Mucosa of stomach (tissue), 1 donor: ENCODE data around the gene NUDT6.

Source experiments
- H3K27me3 ChIP-seq: one replicate; pipeline ENCODE4 v1.7.0; 2013; ENCODE audit warnings: mild to moderate bottlenecking, low read length; ENCODE audit not compliant: control insufficient read depth, insufficient read depth
- H3K36me3 ChIP-seq: one replicate; pipeline ENCODE4 v1.7.0; 2013; ENCODE audit warnings: low read length; ENCODE audit not compliant: control insufficient read depth, insufficient read depth
- H3K4me1 ChIP-seq: one replicate; pipeline ENCODE4 v1.7.0; 2013; ENCODE audit warnings: mild to moderate bottlenecking, low read length; ENCODE audit not compliant: control insufficient read depth, insufficient read depth
- H3K4me3 ChIP-seq: one replicate; pipeline ENCODE4 v1.7.0; 2013; ENCODE audit warnings: low read length
- H3K9ac ChIP-seq: one replicate; pipeline ENCODE4 v1.7.0; 2013; ENCODE audit warnings: mild to moderate bottlenecking, low read length, moderate library complexity
- H3K9me3 ChIP-seq: one replicate; pipeline ENCODE4 v1.7.0; 2013; ENCODE audit warnings: mild to moderate bottlenecking, low read length, moderate library complexity; ENCODE audit not compliant: control insufficient read depth
- donor health status: Pancreatic carcinoma.

NUDT6 gene

GRCh38 chr4:122921971-122922876, at the start of gene NUDT6:
Gene NUDT6, minus strand, starts transcription at chr4:122922597. Its CDS starts 25 bp downstream, at chr4:122922572.
- no peaks in the 10 kb centered on the region for H3K27me3 ChIP-seq
- no peaks in the 10 kb centered on the region for H3K9me3 ChIP-seq
- peak within 1 kb of the TSS; percentile 79 for H3K9ac ChIP-seq
- peaks cover 3% of the 10 kb centered on the region for H3K4me1 ChIP-seq
- H3K36me3 ChIP-seq = no peaks in the 10 kb centered on the region
- H3K4me3 ChIP-seq = peak within 1 kb of the TSS; percentile 84

GRCh38 chr4:122968227-122968812, 45.9 kb upstream of the NUDT6 start:
- no peak overlapping the region for H3K9ac ChIP-seq
- no peaks in the 10 kb centered on the region for H3K4me1 ChIP-seq
- no peaks in the 10 kb centered on the region for H3K27me3 ChIP-seq
- H3K9me3 ChIP-seq = no peaks in the 10 kb centered on the region
- no peaks in the 10 kb centered on the region for H3K36me3 ChIP-seq
- no peak overlapping the region for H3K4me3 ChIP-seq

- Histone ChIP-seq H3K27me3 (no peaks in the 10 kb centered on the region), H3K4me3 (no peak overlapping the region), H3K9ac (no peak overlapping the region), H3K9me3 (no peaks in the 10 kb centered on the region), H3K36me3 (no peaks in the 10 kb centered on the region), H3K4me1 (no peaks in the 10 kb centered on the region)
Measured at GRCh38 chr4:122967231-122967630, 44.8 kb upstream of the NUDT6 start.

GRCh38 chr4:122966201-122966600, 43.8 kb upstream of the NUDT6 start:
- Histone ChIP-seq H3K4me1 (no peaks in the 10 kb centered on the region), H3K9ac (no peak overlapping the region), H3K4me3 (no peak overlapping the region), H3K36me3 (no peaks in the 10 kb centered on the region), H3K27me3 (no peaks in the 10 kb centered on the region), H3K9me3 (no peaks in the 10 kb centered on the region)

- no peaks in the 10 kb centered on the region for H3K4me1 ChIP-seq
- H3K4me3 ChIP-seq = no peak overlapping the region
- H3K9me3 ChIP-seq = no peaks in the 10 kb centered on the region
- H3K36me3 ChIP-seq = no peaks in the 10 kb centered on the region
- H3K27me3 ChIP-seq = no peaks in the 10 kb centered on the region
- H3K9ac ChIP-seq = no peak overlapping the region
Measured at GRCh38 chr4:122963216-122963615, 40.8 kb upstream of the NUDT6 start.

- Histone ChIP-seq H3K9me3 (no peaks in the 10 kb centered on the region), H3K4me1 (no peaks in the 10 kb centered on the region)
Measured at GRCh38 chr4:122960611-122961000, 38.2 kb upstream of the NUDT6 start.

GRCh38 chr4:122959981-122960610, 37.7 kb upstream of the NUDT6 start:
- Histone ChIP-seq H3K4me1 (no peaks in the 10 kb centered on the region), H3K9me3 (no peaks in the 10 kb centered on the region), H3K9ac (no peak overlapping the region), H3K36me3 (no peaks in the 10 kb centered on the region), H3K4me3 (no peak overlapping the region), H3K27me3 (no peaks in the 10 kb centered on the region)

More at GRCh38 chr4:122960611-122961000, 38.2 kb upstream of the NUDT6 start:
- Histone ChIP-seq H3K4me3 (no peak overlapping the region), H3K36me3 (no peaks in the 10 kb centered on the region), H3K27me3 (no peaks in the 10 kb centered on the region), H3K9ac (no peak overlapping the region)

GRCh38 chr4:122959441-122959840, 37.0 kb upstream of the NUDT6 start:
- no peaks in the 10 kb centered on the region for H3K27me3 ChIP-seq
- no peaks in the 10 kb centered on the region for H3K36me3 ChIP-seq
- H3K9me3 ChIP-seq = no peaks in the 10 kb centered on the region
- H3K4me1 ChIP-seq = no peaks in the 10 kb centered on the region
- H3K9ac ChIP-seq = no peak overlapping the region
- no peak overlapping the region for H3K4me3 ChIP-seq

GRCh38 chr4:122958505-122958904, 36.1 kb upstream of the NUDT6 start:
- Histone ChIP-seq H3K27me3 (no peaks in the 10 kb centered on the region), H3K36me3 (no peaks in the 10 kb centered on the region), H3K9me3 (no peaks in the 10 kb centered on the region), H3K4me1 (no peaks in the 10 kb centered on the region), H3K4me3 (no peak overlapping the region), H3K9ac (no peak overlapping the region)

- Histone ChIP-seq H3K36me3 (peaks cover 3% of the 10 kb centered on the region), H3K4me1 (no peaks in the 10 kb centered on the region), H3K27me3 (no peaks in the 10 kb centered on the region)
Measured at GRCh38 chr4:122953924-122954323, 31.5 kb upstream of the NUDT6 start.

GRCh38 chr4:122952028-122952427, 29.6 kb upstream of the NUDT6 start:
- no peaks in the 10 kb centered on the region for H3K27me3 ChIP-seq
- no peak overlapping the region for H3K4me3 ChIP-seq

More at GRCh38 chr4:122953924-122954323, 31.5 kb upstream of the NUDT6 start:
- no peaks in the 10 kb centered on the region for H3K9me3 ChIP-seq
- no peak overlapping the region for H3K4me3 ChIP-seq
- H3K9ac ChIP-seq = no peak overlapping the region

GRCh38 chr4:122948671-122949070, 26.3 kb upstream of the NUDT6 start:
- Histone ChIP-seq H3K4me1 (no peaks in the 10 kb centered on the region), H3K4me3 (no peak overlapping the region), H3K36me3 (peaks cover 3% of the 10 kb centered on the region), H3K9ac (no peak overlapping the region), H3K27me3 (no peaks in the 10 kb centered on the region), H3K9me3 (no peaks in the 10 kb centered on the region)

More at GRCh38 chr4:122952028-122952427, 29.6 kb upstream of the NUDT6 start:
- Histone ChIP-seq H3K36me3 (peaks cover 3% of the 10 kb centered on the region), H3K4me1 (no peaks in the 10 kb centered on the region), H3K9ac (no peak overlapping the region), H3K9me3 (no peaks in the 10 kb centered on the region)
